Left ventricle myocardium superior (tissue), 1 donor: ENCODE measurements around the gene SCD5. TPM values are rescaled to one million over a fixed set of nuclear protein-coding genes. Genes with fewer than 3 reads are reported as not detected.

Experiments used
- ATAC-seq: fragments of 200-7000 bp; cut with Tn5 transposase; one replicate; pipeline ENCODE4 v1.9.1; 2020; ENCODE audit warnings: mild to moderate bottlenecking, moderate library complexity
- DNase-seq: peaks from one replicate; pipeline ENCODE4 v3.0.0-alpha.2; 2020
- intact Hi-C: fragments of 100-400 bp; cut with micrococcal nuclease; formaldehyde crosslinking; loops from one replicate; pipeline ENCODE4 v1.11.0; 2022
- microRNA-seq: library from miRNA; unstranded; fragments of <30 nt; microRNA quantifications from one replicate; pipeline ENCODE4 v1.2.0, GENCODE V29; 2020; ENCODE audit warnings: borderline number of aligned reads
- total RNA-seq: library from RNA; stranded (reverse); fragmentation: NEBNext Ultra II Directional; extraction: Animal tissue kit (Norgen Biotek cat#: 25700); gene quantifications from one replicate; pipeline ENCODE4 v1.2.1, GENCODE V29; 2021
- donor health status: DM: no; HTN: yes; CAD: no; lungs with severe emphysema.

The SCD5 gene
- total RNA-seq, 1 donor from 2014 or later, result 2.7 TPM

DNA sequence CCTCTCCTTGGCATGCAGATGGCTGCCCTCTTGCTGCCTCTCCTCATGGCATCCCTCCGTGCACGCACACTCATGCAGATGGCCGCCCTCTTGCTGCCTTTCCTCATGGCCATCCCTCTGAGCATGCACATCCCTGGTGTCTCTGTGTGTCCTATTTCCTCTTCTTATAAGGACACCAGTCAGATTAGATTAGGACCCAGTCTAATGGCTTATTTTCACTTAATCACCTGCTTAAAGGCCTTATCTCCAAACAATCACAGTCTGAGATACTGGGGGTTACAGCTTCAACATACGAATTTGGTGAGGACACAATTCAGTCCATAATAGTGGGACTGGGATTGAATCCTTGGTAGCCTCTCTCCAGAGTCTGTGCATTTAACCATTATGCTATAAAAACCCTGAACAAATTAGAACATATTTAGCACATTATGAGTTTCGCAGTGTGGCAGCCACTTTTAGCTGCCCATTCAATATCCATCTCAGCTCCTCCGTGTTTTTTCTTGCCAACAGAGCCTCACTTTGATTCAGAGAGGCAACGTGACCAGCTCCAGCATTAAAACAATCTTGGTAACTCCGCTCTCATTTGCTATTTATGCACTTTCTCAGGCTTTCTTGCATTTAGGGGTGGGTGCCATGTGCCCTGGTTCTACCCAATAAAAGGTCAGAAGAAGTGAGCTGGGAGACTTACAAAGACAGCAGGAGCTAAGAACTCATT lies 210.6 kb downstream of the SCD5 start:
- intact Hi-C loops, result no loop called here
- ATAC-seq (no peak), DNase-seq (no peak)

DNA sequence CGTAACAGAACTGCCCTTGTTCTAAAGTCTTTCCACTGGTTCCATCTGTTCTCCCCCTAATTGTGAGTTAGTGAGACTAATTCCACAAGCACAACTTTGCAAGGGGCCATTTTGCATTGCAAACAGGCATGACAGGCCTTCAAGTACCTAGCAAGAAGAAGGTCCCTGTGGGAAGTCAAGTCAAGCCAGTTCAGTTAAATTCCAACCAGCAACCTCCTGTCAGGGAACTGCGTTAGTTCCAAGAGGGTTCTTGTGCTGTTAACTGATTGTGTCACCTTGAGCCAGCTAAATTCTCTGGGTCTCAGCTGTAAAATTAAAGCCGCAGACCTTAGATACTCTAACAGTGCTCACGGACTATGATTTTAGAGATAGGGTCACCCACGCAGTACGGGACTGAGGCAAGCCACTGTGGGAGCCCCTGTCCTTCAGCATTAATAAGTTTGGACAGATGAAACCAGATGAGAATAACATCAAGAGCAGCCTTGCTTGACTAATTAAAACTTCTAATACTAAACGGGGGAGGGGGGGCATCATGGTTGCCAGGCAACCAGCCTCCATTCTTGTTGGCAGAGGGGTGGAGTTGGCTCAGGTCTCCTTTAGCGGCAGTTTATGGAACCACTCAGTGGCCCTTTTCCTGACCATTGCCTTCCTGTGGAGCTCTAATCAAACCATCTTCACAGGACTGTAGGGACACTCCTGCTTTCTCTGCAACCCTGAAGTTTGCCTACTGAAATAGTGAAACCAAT lies 212.7 kb downstream of the SCD5 start:
- no peak for DNase-seq
- intact Hi-C loops, result no loop called here
- no peak for ATAC-seq

GRCh38 chr4:82584931-82585330 lies 213.7 kb downstream of the SCD5 start:
- no peak for ATAC-seq
- no peak for DNase-seq
- intact Hi-C loops, result no loop called here

DNA sequence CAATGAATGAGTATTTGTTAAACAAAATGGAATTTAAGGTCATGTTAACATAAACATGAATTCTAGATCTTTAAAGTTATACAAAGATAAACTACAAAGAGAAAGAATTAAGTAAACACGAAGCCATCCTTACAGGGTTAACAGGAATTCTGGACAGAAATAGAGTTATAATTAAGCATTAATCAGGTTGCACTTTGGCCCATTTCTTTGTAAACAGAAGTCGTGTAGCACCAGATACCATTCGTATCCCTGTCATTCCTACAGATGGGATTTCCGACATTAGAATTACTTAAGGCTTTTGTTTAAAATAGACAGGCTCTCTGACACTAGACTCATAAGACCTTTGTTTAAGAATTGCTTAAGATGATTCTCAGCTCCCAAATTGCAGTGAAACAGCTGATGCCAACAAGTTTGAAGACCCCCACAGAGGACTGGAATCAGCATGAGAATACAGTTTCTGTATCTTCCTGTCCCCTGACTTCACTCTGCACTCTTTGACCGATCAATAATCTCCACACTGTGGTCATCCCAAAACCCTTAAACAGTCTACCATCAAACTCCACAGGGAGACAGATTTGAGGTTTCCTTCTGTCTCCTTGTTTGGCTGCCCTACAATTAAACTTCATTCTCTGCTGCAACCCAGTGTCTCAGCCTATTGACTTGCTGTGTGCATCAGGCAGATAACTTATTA lies 214.6 kb downstream of the SCD5 start:
- intact Hi-C loops, result no loop called here
- DNase-seq, result no peak
- no peak for ATAC-seq

- DNase-seq (no peak), ATAC-seq (no peak)
- intact Hi-C loops, result no loop called here
These were observed 218.7 kb downstream of the SCD5 start for GRCh38 chr4:82579932-82580331.

Small RNA genes within 50 kb of the gene (microRNA-seq; reads per million reads assigned to microRNA genes)
- gene MIR575, result not detected

Other genes starting within 250 kb of the SCD5 start
- gene TMEM150C, start 236.8 kb downstream of the SCD5 start, total RNA-seq, result 19.6 TPM
- 103 TPM for gene SEC31A, start 92.4 kb upstream of the SCD5 start, total RNA-seq
- gene THAP9, start 101.9 kb upstream of the SCD5 start, total RNA-seq, result 5.3 TPM
- 6.7 TPM for gene LIN54, start 212.0 kb upstream of the SCD5 start, total RNA-seq
- 49.2 TPM for gene COPS4, start 236.4 kb upstream of the SCD5 start, total RNA-seq